ENCODE measurements around the gene DPH1. TPM values are rescaled to one million over a fixed set of nuclear protein-coding genes. Genes with fewer than 3 reads are reported as not detected.

Gene DPH1
- total and polyA plus RNA-seq, 2 of the 4 experiments (the other 2 are of a cell fraction) = 24.4 to 49.9 TPM

DNA sequence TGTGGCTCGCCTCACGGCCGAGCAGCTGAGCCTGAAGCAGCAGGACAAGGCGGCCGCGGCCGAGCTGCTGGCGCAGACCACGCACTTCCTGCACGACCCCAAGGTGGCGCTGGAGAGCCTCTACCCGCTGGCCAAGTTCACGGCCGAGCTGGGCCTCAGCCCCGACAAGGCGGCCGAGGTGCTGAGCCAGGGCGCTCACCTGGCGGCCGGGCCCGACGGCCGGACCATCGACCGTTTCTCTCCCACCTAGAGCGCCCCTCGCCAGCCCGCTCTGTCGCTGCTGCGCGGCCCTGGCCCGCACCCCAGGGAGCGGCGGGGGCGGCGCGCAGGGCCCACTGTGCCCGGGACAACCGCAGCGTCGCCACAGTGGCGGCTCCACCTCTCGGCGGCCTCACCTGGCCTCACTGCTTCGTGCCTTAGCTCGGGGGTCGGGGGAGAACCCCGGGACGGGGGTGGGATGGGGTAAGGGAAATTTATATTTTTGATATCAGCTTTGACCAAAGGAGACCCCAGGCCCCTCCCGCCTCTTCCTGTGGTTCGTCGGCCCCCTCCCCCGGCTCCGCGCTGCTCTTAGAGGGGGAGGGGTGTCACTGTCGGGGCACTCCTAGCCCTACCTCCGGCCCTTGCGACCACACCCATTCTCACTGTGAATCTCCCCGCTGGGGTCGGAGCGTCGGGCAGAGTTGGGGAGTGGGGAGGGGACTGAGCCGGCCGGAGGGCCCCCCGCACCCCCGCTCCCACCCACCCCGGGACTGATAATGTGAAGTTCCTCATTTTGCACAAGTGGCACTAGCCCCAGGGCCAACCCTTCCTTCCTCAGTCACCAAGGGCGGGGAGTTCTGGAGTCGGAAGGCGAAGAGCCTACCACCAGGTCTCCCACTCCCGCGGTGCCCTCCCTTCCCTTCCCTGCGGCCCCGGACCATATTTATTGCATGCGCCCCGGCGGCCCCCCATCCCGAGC, 28.9 kb downstream of the DPH1 start (continued):
- TF ChIP-seq, protein P1, sequence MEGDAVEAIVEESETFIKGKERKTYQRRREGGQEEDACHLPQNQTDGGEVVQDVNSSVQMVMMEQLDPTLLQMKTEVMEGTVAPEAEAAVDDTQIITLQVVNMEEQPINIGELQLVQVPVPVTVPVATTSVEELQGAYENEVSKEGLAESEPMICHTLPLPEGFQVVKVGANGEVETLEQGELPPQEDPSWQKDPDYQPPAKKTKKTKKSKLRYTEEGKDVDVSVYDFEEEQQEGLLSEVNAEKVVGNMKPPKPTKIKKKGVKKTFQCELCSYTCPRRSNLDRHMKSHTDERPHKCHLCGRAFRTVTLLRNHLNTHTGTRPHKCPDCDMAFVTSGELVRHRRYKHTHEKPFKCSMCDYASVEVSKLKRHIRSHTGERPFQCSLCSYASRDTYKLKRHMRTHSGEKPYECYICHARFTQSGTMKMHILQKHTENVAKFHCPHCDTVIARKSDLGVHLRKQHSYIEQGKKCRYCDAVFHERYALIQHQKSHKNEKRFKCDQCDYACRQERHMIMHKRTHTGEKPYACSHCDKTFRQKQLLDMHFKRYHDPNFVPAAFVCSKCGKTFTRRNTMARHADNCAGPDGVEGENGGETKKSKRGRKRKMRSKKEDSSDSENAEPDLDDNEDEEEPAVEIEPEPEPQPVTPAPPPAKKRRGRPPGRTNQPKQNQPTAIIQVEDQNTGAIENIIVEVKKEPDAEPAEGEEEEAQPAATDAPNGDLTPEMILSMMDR (conservative IDR thresholded peaks at IDR 0.05; ENCODE audit: low read depth, low read length) = peak; percentile 68
- peak; percentile 20; the same call in 1 of the 2 replicates for TF ChIP-seq MAZ (IDR thresholded peaks at IDR 0.05; ENCODE audit: borderline replicate concordance, low read depth, low read length)
